ENCODE results near the gene PRKAA2.

GRCh38 chr1:56671085-56671484, 26.0 kb downstream of the PRKAA2 start:
- TF ChIP-seq NR3C1 (IDR thresholded peaks at IDR 0.05) (no peak), RCOR1 (IDR thresholded peaks at IDR 0.05; ENCODE audit: low read depth, low read length) (no peak), HEYL (CRISPR knock-in tag; IDR thresholded peaks at IDR 0.05) (no peak), BHLHE40 (IDR thresholded peaks at IDR 0.05; ENCODE audit: low read depth, low read length) (no peak), RFX5 (IDR thresholded peaks at IDR 0.05) (no peak)
- TF ChIP-seq, protein P1, sequence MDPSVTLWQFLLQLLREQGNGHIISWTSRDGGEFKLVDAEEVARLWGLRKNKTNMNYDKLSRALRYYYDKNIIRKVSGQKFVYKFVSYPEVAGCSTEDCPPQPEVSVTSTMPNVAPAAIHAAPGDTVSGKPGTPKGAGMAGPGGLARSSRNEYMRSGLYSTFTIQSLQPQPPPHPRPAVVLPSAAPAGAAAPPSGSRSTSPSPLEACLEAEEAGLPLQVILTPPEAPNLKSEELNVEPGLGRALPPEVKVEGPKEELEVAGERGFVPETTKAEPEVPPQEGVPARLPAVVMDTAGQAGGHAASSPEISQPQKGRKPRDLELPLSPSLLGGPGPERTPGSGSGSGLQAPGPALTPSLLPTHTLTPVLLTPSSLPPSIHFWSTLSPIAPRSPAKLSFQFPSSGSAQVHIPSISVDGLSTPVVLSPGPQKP (IDR thresholded peaks at IDR 0.05; ENCODE audit: low read depth, low read length), result no peak
- TF ChIP-seq, protein P2, sequence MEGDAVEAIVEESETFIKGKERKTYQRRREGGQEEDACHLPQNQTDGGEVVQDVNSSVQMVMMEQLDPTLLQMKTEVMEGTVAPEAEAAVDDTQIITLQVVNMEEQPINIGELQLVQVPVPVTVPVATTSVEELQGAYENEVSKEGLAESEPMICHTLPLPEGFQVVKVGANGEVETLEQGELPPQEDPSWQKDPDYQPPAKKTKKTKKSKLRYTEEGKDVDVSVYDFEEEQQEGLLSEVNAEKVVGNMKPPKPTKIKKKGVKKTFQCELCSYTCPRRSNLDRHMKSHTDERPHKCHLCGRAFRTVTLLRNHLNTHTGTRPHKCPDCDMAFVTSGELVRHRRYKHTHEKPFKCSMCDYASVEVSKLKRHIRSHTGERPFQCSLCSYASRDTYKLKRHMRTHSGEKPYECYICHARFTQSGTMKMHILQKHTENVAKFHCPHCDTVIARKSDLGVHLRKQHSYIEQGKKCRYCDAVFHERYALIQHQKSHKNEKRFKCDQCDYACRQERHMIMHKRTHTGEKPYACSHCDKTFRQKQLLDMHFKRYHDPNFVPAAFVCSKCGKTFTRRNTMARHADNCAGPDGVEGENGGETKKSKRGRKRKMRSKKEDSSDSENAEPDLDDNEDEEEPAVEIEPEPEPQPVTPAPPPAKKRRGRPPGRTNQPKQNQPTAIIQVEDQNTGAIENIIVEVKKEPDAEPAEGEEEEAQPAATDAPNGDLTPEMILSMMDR (IDR thresholded peaks at IDR 0.05), result no peak
